Natural killer cell (primary cell): ENCODE measurements around the gene MRPS25. TPM values are rescaled to one million over a fixed set of nuclear protein-coding genes. Genes with fewer than 3 reads are reported as not detected.

Experiments
- ATAC-seq, 3 donors: fragments of 150-1000 bp in 2 of 3; fragments of 200-7000 bp in 1 of 3; cut with Tn5 transposase; 1 replicate in 1 of 3; 2 replicates in 2 of 3; pipeline ENCODE4 v1.10.0; 2021; ENCODE audit warnings: mild to moderate bottlenecking in 2 of 3, moderate library complexity in 2 of 3
- DNase-seq, 2 donors: peaks; one replicate each; pipeline versions ENCODE4 v3.0.0 to v3.0.0-alpha.2; 2013 to 2021; ENCODE audit warnings: mixed read lengths in 1 of 2
- H3K27ac ChIP-seq: one replicate; pipeline ENCODE4 v1.5.1; 2013; ENCODE audit warnings: mild to moderate bottlenecking, low read length
- H3K27me3 ChIP-seq: one replicate; pipeline ENCODE4 v1.6.1; 2013; ENCODE audit warnings: low read length; ENCODE audit not compliant: control insufficient read depth, insufficient read depth
- H3K36me3 ChIP-seq: one replicate; pipeline ENCODE4 v1.6.1; 2013; ENCODE audit warnings: low read length; ENCODE audit not compliant: control insufficient read depth, insufficient read depth
- H3K4me1 ChIP-seq: one replicate; pipeline ENCODE4 v1.6.1; 2013; ENCODE audit warnings: low read length; ENCODE audit not compliant: control insufficient read depth, insufficient read depth
- H3K4me3 ChIP-seq: one replicate; pipeline ENCODE4 v1.5.1; 2013; ENCODE audit warnings: low read length
- H3K9me3 ChIP-seq: one replicate; pipeline ENCODE4 v1.6.1; 2013; ENCODE audit warnings: low read length; ENCODE audit not compliant: control insufficient read depth, insufficient read depth
- H3K27ac Mint-ChIP-seq, 2 donors: one replicate each; pipeline ENCODE4 v1.8.0; 2022; ENCODE audit warnings: mild to moderate bottlenecking in 2 of 2, mixed read lengths in 2 of 2, moderate library complexity in 1 of 2
- H3K27me3 Mint-ChIP-seq, 2 donors: one replicate each; pipeline ENCODE4 v1.8.0; 2022; ENCODE audit warnings: low read depth in 2 of 2, mixed read lengths in 2 of 2
- H3K36me3 Mint-ChIP-seq: one replicate; pipeline ENCODE4 v1.8.0; 2022; ENCODE audit warnings: mixed read lengths
- H3K4me1 Mint-ChIP-seq, 2 donors: one replicate each; pipeline ENCODE4 v1.8.0; 2022; ENCODE audit warnings: mixed read lengths in 2 of 2
- H3K4me3 Mint-ChIP-seq: one replicate; pipeline ENCODE4 v1.8.0; 2022; ENCODE audit warnings: mild to moderate bottlenecking, moderate library complexity, mixed read lengths
- H3K9me3 Mint-ChIP-seq, 2 donors: one replicate each; pipeline ENCODE4 v1.8.0; 2022; ENCODE audit warnings: mixed read lengths in 2 of 2
- CTCF ChIP-seq: fragments of 200-600 bp; IDR thresholded peaks from one replicate; pipeline ENCODE4 v1.8.0; 2022; ENCODE audit warnings: antibody characterized with exemption
- WGBS: methylation state at CpG from one replicate; pipeline ENCODE4 v1.1.7; 2013; ENCODE audit warnings: missing lambda C conversion rate; ENCODE audit not compliant: insufficient coverage; 5-methylcytosine and 5-hydroxymethylcytosine counted together
- intact Hi-C: fragments of 100-400 bp; cut with micrococcal nuclease; formaldehyde crosslinking; loops from one replicate; pipeline ENCODE4 v1.14.2; 2022
- total RNA-seq, 4 donors: library from RNA; stranded (reverse); fragments of 120-200 nt in 1 of 4; gene quantifications; one replicate each; pipeline versions ENCODE4 v1.2.3 to v1.2.4, GENCODE V29; 2013 to 2022

The MRPS25 gene
- total RNA-seq, 3 donors from 2014 or later (not counting 1 experiment from before 2014, with no cell fraction given) = 32.3 to 41.4 (median 41.4) TPM

- Histone ChIP-seq H3K4me3 (peak overlapping the region; percentile 70), H3K36me3 (peaks cover 5% of the 10 kb centered on the region), H3K4me1 (peaks cover 16% of the 10 kb centered on the region), H3K9me3 (no peaks in the 10 kb centered on the region), H3K27me3 (no peaks in the 10 kb centered on the region), H3K27ac (no peak overlapping the region)
- no peak for ATAC-seq
- peak overlapping the region; percentile 94 for H3K4me3 Mint-ChIP-seq
- H3K36me3 Mint-ChIP-seq = no peaks in the 10 kb centered on the region
- H3K4me1 Mint-ChIP-seq = peaks cover 17 to 26% of the 10 kb centered on the region in 2 donors
- H3K27me3 Mint-ChIP-seq = no peaks in the 10 kb centered on the region
- no peak for DNase-seq
- H3K27ac Mint-ChIP-seq = peak overlapping the region in 1 of 2 donors; percentile 92
- 95% methylated on average over 8 of the region's 13 CpGs for WGBS
- no peak for TF ChIP-seq CTCF
- intact Hi-C loops = loop anchor here (2.0 kb wide), 1 partner anchor 35 kb away; the partner anchor contains the start of gene RBSN
- H3K9me3 Mint-ChIP-seq = no peaks in the 10 kb centered on the region
These were observed 1.3 kb downstream of the MRPS25 start for GRCh38 chr3:15063656-15064286.

GRCh38 chr3:15063238-15063637 lies 1.9 kb downstream of the MRPS25 start:
- Histone ChIP-seq H3K4me1 (peaks cover 16% of the 10 kb centered on the region), H3K27ac (no peak overlapping the region), H3K27me3 (no peaks in the 10 kb centered on the region), H3K4me3 (no peak overlapping the region), H3K36me3 (peaks cover 10% of the 10 kb centered on the region), H3K9me3 (no peaks in the 10 kb centered on the region)
- DNase-seq (no peak), ATAC-seq (no peak)
- no peaks in the 10 kb centered on the region for H3K36me3 Mint-ChIP-seq
- no peaks in the 10 kb centered on the region for H3K27me3 Mint-ChIP-seq
- WGBS = 94% methylated on average over 2 of the region's 4 CpGs
- H3K4me1 Mint-ChIP-seq = peaks cover 17 to 26% of the 10 kb centered on the region in 2 donors
- H3K4me3 Mint-ChIP-seq = peak overlapping the region; percentile 94
- H3K27ac Mint-ChIP-seq = no peak overlapping the region
- intact Hi-C loops = no loop called here
- TF ChIP-seq CTCF = no peak
- H3K9me3 Mint-ChIP-seq = no peaks in the 10 kb centered on the region

- Mint-ChIP-seq H3K27ac (no peak overlapping the region), H3K36me3 (no peaks in the 10 kb centered on the region), H3K27me3 (no peaks in the 10 kb centered on the region), H3K4me1 (peaks cover 17 to 31% of the 10 kb centered on the region in 2 donors), H3K9me3 (peaks cover 0 to 2% of the 10 kb centered on the region in 2 donors), H3K4me3 (no peak overlapping the region)
- 97% methylated on average over 3 of the region's 3 CpGs for WGBS
- DNase-seq (no peak), ATAC-seq (no peak)
- Histone ChIP-seq H3K4me1 (peaks cover 22% of the 10 kb centered on the region), H3K36me3 (peaks cover 13% of the 10 kb centered on the region), H3K9me3 (no peaks in the 10 kb centered on the region), H3K27me3 (no peaks in the 10 kb centered on the region), H3K4me3 (no peak overlapping the region), H3K27ac (no peak overlapping the region)
- intact Hi-C loops = no loop called here
- TF ChIP-seq CTCF = no peak
These were observed 5.1 kb downstream of the MRPS25 start for GRCh38 chr3:15060029-15060428.
